D721Med (cell line): ENCODE measurements around the gene ARHGEF10L.

ENCODE experiments used
- DNase-seq: peaks from one replicate; pipeline ENCODE4 v3.0.0; 2011; ENCODE audit warnings: low spot score; ENCODE audit not compliant: insufficient read length
- FAIRE-seq: peaks from 2 replicates; lab custom pipeline; 2011; peaks lifted over from hg19 to GRCh38; lab: Jason Lieb, UNC
- TF ChIP-seq, protein P1 (sequence below): IDR thresholded peaks from 2 replicates; pipeline ENCODE4 v1.5.1; 2012; ENCODE audit warnings: mild to moderate bottlenecking, control low read depth; ENCODE audit not compliant: insufficient read depth; ENCODE audit errors: missing control alignments

Gene ARHGEF10L

DNA sequence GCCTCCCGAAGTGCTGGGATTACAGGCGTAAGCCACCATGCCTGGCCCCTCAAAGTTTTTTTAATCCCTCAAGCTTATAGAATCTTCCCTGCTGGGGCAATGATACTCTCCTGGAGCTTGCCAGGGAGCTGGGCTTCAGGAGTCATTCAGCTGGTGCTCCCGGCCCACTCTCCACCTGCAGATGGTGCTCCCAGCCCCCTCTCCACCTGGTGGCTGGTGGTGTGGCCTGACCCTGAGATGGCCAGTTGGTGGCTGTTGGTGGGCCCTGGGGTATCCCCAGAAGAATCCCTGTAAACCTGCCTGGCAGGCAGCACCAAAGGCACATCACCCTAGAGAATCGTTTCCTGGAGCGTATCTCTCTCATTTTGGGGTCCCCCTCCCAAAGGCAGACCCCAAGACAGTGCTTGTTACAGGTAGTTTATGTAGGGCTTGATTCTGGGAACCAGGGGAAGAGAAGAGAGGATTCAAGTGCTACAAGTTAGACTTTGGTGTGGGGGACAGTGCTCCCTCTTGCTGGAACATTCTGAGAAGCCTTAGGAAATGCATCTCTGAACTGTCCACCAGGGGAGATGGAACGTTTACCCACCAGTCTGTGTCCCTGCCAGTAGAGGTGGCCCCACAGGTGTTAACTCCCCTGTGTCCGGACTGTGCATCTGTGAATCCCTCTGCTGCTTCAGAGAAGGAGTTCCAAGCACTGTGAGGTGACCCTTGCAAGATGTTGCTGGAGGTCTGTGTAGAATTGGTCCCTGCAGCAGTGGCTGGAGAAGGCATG, 186.5 kb downstream of the ARHGEF10L start:
- no peak for FAIRE-seq
- TF ChIP-seq, protein P1, sequence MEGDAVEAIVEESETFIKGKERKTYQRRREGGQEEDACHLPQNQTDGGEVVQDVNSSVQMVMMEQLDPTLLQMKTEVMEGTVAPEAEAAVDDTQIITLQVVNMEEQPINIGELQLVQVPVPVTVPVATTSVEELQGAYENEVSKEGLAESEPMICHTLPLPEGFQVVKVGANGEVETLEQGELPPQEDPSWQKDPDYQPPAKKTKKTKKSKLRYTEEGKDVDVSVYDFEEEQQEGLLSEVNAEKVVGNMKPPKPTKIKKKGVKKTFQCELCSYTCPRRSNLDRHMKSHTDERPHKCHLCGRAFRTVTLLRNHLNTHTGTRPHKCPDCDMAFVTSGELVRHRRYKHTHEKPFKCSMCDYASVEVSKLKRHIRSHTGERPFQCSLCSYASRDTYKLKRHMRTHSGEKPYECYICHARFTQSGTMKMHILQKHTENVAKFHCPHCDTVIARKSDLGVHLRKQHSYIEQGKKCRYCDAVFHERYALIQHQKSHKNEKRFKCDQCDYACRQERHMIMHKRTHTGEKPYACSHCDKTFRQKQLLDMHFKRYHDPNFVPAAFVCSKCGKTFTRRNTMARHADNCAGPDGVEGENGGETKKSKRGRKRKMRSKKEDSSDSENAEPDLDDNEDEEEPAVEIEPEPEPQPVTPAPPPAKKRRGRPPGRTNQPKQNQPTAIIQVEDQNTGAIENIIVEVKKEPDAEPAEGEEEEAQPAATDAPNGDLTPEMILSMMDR, result no peak
- DNase-seq, result no peak

DNA sequence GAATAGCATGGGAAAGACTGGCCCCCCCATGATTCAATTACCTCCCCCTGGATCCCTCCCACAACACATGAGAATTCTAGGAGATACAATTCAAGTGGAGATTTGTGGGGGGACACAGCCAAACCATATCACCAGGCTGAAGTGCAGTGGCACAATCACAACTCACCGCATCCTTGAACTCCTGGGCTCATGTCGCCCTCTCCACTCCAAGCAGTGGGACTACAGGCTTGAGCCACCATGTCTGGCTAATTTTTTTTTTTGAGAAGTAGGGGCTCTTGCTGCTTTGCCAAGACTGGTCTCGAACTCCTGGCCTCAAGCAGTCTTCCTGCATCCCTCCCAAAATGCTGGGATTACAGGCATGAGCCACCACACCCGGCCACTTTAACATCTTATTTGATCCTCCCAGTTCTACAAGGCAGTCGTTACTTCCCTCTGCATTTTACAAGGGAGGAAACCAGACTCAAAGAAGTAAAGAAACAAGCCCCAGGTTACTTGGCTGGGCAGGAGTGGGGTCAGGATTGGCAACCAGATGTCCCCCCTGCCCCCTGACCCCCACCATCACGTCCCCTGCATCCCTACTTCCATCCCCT, 188.7 kb downstream of the ARHGEF10L start:
- DNase-seq (no peak), FAIRE-seq (no peak)
- TF ChIP-seq, protein P1, result no peak

DNA sequence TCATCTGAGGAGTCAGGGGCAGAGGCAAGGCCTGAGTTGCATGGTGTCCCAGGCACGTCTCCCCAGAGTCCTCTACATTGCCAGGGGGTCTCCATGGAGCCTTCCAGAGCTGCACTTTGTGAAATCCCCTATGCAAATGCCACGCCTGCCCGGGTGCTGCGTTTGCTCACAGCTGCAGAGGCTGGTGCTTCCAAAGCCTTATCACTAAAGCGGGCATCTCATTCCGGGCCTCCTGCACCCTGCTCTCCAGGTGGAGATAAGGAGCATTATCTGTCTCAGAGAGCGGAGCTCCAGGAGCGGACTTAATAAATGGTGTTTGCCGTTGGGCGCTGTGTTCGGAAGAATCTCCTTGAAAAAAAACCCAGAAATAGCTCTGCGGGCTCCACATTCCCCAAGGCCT, 189.8 kb downstream of the ARHGEF10L start:
- DNase-seq (no peak), FAIRE-seq (no peak)
- TF ChIP-seq, protein P1, result no peak

DNA sequence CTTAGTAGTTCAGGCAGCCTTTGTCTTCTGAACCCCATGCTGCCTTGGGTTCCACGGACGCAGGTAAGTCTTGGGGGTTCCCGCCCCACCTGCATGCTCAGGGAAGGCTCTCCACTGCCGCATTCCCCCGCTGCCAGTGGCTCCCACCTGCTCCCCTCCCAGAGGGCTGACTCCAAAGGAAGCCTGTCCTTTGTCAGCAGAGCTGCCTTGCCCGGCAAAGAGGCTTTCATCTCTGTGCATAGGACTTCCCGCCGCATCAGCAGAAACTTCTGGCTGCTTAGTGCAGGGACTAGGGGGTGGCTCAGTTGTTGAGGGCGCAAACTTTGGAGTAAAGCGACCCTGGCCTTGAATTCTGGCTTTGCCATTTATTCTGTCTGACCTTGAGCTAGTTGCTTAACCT, 190.4 kb downstream of the ARHGEF10L start:
- TF ChIP-seq, protein P1, result no peak
- no peak for FAIRE-seq
- no peak for DNase-seq

DNA sequence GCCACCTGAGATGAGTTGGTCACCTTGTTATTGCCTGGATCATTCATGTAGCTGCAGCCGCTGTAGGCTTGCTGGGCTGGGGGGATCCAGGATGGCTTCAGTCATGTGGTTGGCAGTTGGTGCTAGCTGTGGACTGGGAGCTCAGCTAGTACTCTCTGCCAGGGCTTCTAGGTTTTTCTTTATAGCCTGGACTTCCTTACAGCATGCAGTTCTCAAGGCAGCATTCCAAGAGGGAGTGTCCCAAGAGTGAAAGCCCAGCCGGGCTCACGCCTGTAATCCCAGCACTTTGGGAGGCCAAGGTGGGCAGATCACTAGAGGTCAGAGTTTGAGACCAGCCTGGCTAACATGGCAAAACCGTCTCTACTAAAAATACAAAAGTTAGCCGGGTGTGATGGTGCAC, 192.0 kb downstream of the ARHGEF10L start:
- FAIRE-seq (no peak), DNase-seq (no peak)
- TF ChIP-seq, protein P1, result no peak

DNA sequence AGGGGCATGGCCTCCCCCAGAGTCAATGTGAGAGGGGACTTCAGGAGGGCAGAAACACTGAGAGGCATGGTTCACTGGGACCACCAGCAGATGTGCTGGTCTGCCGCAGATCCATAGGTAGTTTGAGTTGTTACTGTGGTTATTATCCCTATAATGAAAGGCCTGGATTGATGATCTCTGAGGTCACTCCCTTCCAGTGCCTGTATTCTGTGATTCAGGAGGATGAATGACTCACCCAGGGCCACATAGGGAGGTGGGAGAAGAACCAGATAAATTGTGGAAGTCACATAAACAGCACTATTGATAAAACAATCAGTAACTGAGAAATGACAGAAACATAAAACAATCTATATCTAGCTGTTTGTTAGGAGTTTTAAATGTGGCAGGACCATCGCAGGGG, 193.0 kb downstream of the ARHGEF10L start:
- TF ChIP-seq, protein P1, result no peak
- FAIRE-seq (no peak), DNase-seq (no peak)

DNA sequence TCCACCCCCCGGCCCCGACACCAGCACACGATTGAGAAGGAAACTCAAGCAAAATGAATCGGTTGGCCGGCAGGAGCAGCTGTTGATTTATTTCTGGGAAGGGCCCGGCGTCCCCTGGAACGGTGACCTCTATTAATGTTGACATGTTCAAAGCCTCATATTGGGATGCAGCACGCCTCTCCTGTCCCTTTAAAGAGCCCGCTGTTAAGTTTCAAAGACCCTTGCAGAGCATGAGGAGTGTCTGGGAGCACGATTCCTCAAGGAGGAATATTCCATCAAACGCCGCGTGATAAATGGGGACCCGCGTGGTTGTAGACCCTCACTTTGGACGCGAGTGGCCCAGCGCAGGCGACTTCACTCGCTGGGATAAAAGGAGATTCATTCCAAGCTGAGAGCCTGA, 194.2 kb downstream of the ARHGEF10L start:
- TF ChIP-seq, protein P1, result no peak
- no peak for FAIRE-seq

More for the DNA sequence above, 194.2 kb downstream of the ARHGEF10L start:
- DNase-seq, result no peak
